Upper lobe of left lung (tissue), 6 donors: ENCODE data around the gene SYNJ2. TPM values are rescaled to one million over a fixed set of nuclear protein-coding genes. Genes with fewer than 3 reads are reported as not detected.

Experiments used
- ATAC-seq, 2 donors: fragments of 200-7000 bp; cut with Tn5 transposase; one replicate each; pipeline ENCODE4 v1.9.1; 2022; ENCODE audit warnings: mild to moderate bottlenecking in 2 of 2, moderate library complexity in 2 of 2; ENCODE audit not compliant: low FRiP score in 2 of 2
- DNase-seq, 2 donors: peaks; one replicate each; pipeline ENCODE4 v3.0.0-alpha.2; 2019 to 2020
- H3K27ac ChIP-seq, 4 donors: fragments of 200-600 bp; sonication (generic); one replicate each; pipeline ENCODE4 v1.5.1; 2016 to 2019
- H3K27me3 ChIP-seq, 4 donors: fragments of 200-600 bp; sonication (generic); one replicate each; pipeline ENCODE4 v1.5.1; 2017 to 2019
- H3K36me3 ChIP-seq, 4 donors: fragments of 200-600 bp; sonication (generic); one replicate each; pipeline ENCODE4 v1.5.1; 2016 to 2019
- H3K4me1 ChIP-seq, 4 donors: fragments of 200-600 bp; sonication (generic); one replicate each; pipeline ENCODE4 v1.5.1; 2018 to 2019
- H3K4me3 ChIP-seq, 4 donors: fragments of 200-600 bp; sonication (generic); one replicate each; pipeline ENCODE4 v1.5.1; 2017 to 2019; ENCODE audit warnings: mild to moderate bottlenecking in 2 of 4, moderate library complexity in 1 of 4
- H3K9me3 ChIP-seq, 4 donors: fragments of 200-600 bp; sonication (generic); one replicate each; pipeline ENCODE4 v1.5.1; 2018 to 2019
- EP300 ChIP-seq, 4 donors: sonication (generic); formaldehyde crosslinking; IDR thresholded peaks; one replicate each; pipeline ENCODE4 v1.5.1; 2017; ENCODE audit warnings: antibody characterized with exemption in 4 of 4, control low read depth in 2 of 4
- POLR2A ChIP-seq, 4 donors: fragments of 450-650 bp; IDR thresholded peaks; one replicate each; pipeline ENCODE4 v1.5.1; 2016 to 2017; ENCODE audit warnings: antibody characterized with exemption in 4 of 4, mild to moderate bottlenecking in 2 of 4
- POLR2AphosphoS5 ChIP-seq, 2 donors: sonication (generic); formaldehyde crosslinking; IDR thresholded peaks; one replicate each; pipeline ENCODE4 v1.5.1; 2017; ENCODE audit warnings: antibody characterized with exemption in 2 of 2
- WGBS, 2 donors: methylation state at CpG; one replicate each; pipeline ENCODE4 v1.1.5; 2017 to 2018; 5-methylcytosine and 5-hydroxymethylcytosine counted together
- total RNA-seq, 6 donors: library from RNA; depleted of rRNA in 4 of 6; stranded (reverse); fragments of >200 nt in 4 of 6; gene quantifications; one replicate each; pipeline versions ENCODE4 v1.1.0 to v1.2.1, GENCODE V29; 2016 to 2021
- TF ChIP-seq, protein P1 (sequence below), 6 experiments: fragments of 450-650 bp in 4 of 6; fragments of 200-600 bp in 2 of 6; sonication (generic) in 2 of 6; IDR thresholded peaks; one replicate each; pipeline ENCODE4 v1.5.1; 2016 to 2019; ENCODE audit warnings: antibody characterized with exemption in 6 of 6
- donor health status: DM: no; HTN: no; CAD: no; lungs with moderate emphysema.
- donor health status: DM: no; HTN: yes; CAD: no; lungs with severe emphysema.

Gene SYNJ2
- total RNA-seq, 6 donors from 2014 or later = 3.0 to 7.7 (median 4.2) TPM

DNA sequence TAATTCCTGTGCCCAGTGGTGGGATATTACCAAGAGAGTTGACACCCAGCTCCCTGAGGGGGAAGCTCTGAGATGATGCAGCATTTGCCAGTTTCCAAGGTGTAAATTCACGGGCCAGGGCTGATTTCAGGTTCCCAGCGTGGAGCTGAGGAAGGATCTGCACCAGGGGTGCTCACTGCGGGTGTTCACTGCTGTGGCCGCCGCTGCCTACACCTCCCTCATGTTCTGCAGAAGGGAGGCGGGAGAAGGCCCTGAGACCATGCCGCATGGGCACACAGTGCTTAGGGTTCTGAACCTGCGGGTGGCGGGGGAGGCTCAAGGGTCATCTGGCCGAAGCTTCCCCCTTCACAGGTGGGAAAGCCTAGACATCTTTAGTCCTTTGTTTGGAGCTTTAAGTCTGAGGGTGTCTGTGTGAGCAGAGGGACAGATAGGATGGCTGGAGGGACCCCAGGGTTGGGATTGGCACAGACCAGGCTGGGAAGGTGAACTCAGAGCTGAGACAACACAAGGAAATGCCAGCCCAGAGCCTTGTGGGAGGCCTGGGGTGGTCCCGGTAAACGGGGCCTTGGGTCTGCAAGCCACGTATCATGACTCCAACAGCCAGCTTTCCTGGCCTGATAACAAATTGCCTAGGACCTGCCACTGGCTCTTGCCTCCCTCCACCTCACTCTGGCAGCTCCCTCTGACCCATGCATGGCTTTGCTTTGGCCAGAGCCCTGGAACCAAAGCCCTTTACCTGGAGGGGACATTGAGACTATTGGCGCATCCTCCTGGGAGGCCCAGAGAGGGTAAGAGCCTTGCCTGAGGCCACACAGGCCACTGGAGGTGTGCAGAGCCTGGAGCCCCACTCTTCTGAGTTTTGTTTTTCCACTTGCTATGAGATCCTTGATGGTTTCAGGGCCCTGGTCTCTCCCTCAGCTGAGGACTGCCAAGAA, 40.4 kb downstream of the SYNJ2 start:
- no peak for DNase-seq
- Histone ChIP-seq H3K4me1 (peaks cover 13 to 15% (median 14%) of the 10 kb centered on the region in 4 donors), H3K27ac (no peak overlapping the region), H3K9me3 (no peaks in the 10 kb centered on the region), H3K36me3 (no peaks in the 10 kb centered on the region), H3K4me3 (no peak overlapping the region), H3K27me3 (no peaks in the 10 kb centered on the region)
- 90 to 98% methylated on average over 14 of the region's 14 CpGs for WGBS, 2 donors
- ATAC-seq = no peak
- TF ChIP-seq, protein P1, sequence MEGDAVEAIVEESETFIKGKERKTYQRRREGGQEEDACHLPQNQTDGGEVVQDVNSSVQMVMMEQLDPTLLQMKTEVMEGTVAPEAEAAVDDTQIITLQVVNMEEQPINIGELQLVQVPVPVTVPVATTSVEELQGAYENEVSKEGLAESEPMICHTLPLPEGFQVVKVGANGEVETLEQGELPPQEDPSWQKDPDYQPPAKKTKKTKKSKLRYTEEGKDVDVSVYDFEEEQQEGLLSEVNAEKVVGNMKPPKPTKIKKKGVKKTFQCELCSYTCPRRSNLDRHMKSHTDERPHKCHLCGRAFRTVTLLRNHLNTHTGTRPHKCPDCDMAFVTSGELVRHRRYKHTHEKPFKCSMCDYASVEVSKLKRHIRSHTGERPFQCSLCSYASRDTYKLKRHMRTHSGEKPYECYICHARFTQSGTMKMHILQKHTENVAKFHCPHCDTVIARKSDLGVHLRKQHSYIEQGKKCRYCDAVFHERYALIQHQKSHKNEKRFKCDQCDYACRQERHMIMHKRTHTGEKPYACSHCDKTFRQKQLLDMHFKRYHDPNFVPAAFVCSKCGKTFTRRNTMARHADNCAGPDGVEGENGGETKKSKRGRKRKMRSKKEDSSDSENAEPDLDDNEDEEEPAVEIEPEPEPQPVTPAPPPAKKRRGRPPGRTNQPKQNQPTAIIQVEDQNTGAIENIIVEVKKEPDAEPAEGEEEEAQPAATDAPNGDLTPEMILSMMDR (IDR thresholded peaks at IDR 0.05) = no peak
- TF ChIP-seq POLR2A (IDR thresholded peaks at IDR 0.05) (no peak), POLR2AphosphoS5 (IDR thresholded peaks at IDR 0.05) (no peak), EP300 (IDR thresholded peaks at IDR 0.05) (no peak)

DNA sequence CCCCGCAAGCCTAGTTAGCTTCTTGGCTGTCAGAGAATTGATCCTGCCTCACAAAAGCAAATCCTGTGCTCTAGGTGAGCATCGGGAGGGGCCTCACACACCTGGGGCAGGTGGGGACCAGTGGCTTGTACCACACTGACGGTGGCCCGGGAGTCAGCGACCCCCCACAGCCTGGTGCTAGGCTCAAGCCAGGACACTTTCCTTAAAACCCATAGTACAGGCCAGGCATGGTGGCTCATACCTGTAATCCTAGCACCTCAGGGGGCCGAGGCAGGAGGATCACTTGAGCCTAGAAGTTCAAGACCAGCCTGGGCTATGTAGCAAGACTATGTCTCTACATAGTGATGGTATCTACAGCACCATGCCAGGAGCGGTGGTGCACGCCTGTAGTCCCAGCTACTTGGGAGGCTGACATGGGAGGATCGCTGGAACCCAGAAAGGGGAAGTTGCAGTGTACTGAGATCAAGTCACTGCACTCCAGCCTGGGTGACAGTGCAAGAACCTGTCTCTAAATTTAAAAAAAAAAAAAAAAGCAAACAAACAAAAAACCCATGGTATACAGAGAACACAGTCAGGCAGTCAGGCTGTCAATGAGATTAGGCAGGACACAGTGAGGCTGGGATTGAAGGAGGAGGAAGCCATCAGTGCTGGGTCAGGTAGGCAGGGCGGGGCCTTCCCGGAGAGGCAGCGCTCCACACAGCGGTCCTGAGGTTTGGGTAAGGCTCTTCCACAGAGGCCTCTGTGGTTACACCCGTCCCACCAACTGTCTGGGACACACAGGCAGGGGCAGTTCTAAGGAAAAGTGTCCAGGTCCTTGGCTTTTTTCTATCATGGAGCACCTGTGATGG, 41.3 kb downstream of the SYNJ2 start:
- WGBS, 2 donors = 94 to 96% methylated on average over 9 to 14 of the region's 14 CpGs
- DNase-seq = no peak

DNA sequence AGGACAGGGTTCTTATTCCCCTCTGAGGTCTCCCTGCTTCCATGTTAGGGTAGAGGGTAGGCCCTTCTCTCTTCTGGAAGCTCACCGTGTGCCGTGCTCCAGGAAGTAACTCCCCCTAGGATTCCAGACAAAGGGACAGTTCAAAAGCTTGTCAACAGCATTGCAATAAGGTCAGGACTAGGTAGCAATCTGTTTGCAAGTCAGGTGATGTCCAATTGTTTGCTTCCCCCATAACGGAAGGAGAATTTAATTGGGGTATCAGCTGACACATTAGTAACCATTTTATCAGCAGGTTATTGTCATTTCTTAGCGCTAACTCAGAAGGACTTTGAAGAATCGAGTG, 41.9 kb downstream of the SYNJ2 start:
- Histone ChIP-seq H3K36me3 (no peaks in the 10 kb centered on the region), H3K27me3 (no peaks in the 10 kb centered on the region), H3K27ac (no peak overlapping the region), H3K9me3 (no peaks in the 10 kb centered on the region), H3K4me1 (peaks cover 13 to 25% (median 21%) of the 10 kb centered on the region in 4 donors), H3K4me3 (no peak overlapping the region)
- WGBS, 2 donors = 91 to 94% methylated on average over 5 of the region's 5 CpGs
- DNase-seq = no peak
- TF ChIP-seq POLR2A (IDR thresholded peaks at IDR 0.05) (no peak), EP300 (IDR thresholded peaks at IDR 0.05) (no peak), POLR2AphosphoS5 (IDR thresholded peaks at IDR 0.05) (no peak)
- TF ChIP-seq, protein P1 (IDR thresholded peaks at IDR 0.05) = no peak
- no peak for ATAC-seq

More for the DNA sequence above, 41.3 kb downstream of the SYNJ2 start:
- Histone ChIP-seq H3K27ac (no peak overlapping the region), H3K9me3 (no peaks in the 10 kb centered on the region), H3K4me3 (no peak overlapping the region), H3K4me1 (peaks cover 13 to 23% (median 20%) of the 10 kb centered on the region in 4 donors), H3K36me3 (no peaks in the 10 kb centered on the region), H3K27me3 (no peaks in the 10 kb centered on the region)
- TF ChIP-seq, protein P1 (IDR thresholded peaks at IDR 0.05) = no peak
- no peak for TF ChIP-seq POLR2A (IDR thresholded peaks at IDR 0.05)
- no peak for TF ChIP-seq POLR2AphosphoS5 (IDR thresholded peaks at IDR 0.05)
- no peak for ATAC-seq

DNA sequence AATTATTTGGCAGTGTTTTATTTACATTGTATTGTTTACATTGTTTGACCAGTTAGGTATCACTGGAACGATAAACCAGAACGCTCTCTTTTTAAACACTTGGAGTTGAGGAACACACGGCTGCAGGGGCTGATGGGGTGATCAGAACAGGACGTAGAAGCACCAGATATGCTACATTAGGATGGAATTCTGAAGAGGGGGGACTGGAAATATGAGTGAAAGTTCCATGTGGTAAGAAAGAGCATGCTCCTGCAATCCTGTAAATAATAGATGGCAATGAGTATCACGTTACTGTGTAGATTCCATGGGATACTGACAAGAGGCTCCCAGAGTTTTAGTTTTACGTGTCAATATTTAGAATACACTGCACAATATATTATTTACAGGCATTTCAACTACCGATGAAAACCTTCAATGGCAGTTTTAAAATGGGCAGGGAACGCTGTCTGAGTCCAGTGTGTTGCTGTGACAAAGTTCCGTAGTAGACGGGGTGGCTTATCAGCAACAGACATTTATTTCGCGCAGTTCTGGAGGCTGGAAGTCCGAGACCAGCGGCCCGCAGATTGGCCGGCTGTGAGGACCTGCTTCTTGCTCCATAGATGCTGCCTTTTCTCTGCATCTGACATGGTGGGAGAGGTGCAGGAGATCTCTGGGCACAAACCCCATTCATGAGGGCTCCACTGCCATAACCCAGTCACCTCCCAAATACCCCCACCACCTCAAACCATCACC, 43.1 kb downstream of the SYNJ2 start:
- DNase-seq = no peak
- ATAC-seq = no peak
- no peak overlapping the region for H3K27ac ChIP-seq
- H3K9me3 ChIP-seq = no peaks in the 10 kb centered on the region
- no peaks in the 10 kb centered on the region for H3K36me3 ChIP-seq
- WGBS, 2 donors = 82 to 90% methylated on average over 16 of the region's 16 CpGs
- no peak overlapping the region for H3K4me3 ChIP-seq
- no peaks in the 10 kb centered on the region for H3K27me3 ChIP-seq
- TF ChIP-seq, protein P1 (IDR thresholded peaks at IDR 0.05) = no peak
- TF ChIP-seq EP300 (IDR thresholded peaks at IDR 0.05) = no peak
- peaks cover 13 to 25% (median 21%) of the 10 kb centered on the region in 4 donors for H3K4me1 ChIP-seq
